K562 (cell line): ENCODE measurements around the gene SPDYE6. TPM values are rescaled to one million over a fixed set of nuclear protein-coding genes. Genes with fewer than 3 reads are reported as not detected.

Experiments
- DDX20 ChIP-seq: fragments of 450-650 bp; IDR thresholded peaks from 2 replicates; pipeline ENCODE4 v1.6.1; 2016; ENCODE audit warnings: missing genetic modification characterization, low read depth, mild to moderate bottlenecking, missing compliant biosample characterization, moderate library complexity
- ETV5 ChIP-seq: sonication (generic); formaldehyde crosslinking; IDR thresholded peaks from 2 replicates; pipeline ENCODE4 v1.4.0; 2020; ENCODE audit warnings: low read depth, mild to moderate bottlenecking, missing genetic modification reagents
- GABPB1 ChIP-seq: sonication (generic); formaldehyde crosslinking; IDR thresholded peaks from 2 replicates; pipeline ENCODE4 v1.8.0; 2022; ENCODE audit warnings: mild to moderate bottlenecking, missing genetic modification reagents
- MCM2 ChIP-seq: fragments of 450-650 bp; IDR thresholded peaks from 2 replicates; pipeline ENCODE4 v1.6.1; 2017; ENCODE audit warnings: low read depth, mild to moderate bottlenecking
- MYBL2 ChIP-seq, 2 experiments: fragments of 450-650 bp in 1 of 2; sonication (generic) in 1 of 2; formaldehyde crosslinking in 1 of 2; IDR thresholded peaks; 2 replicates each; pipeline versions ENCODE4 v1.6.1 to v1.8.1; 2017 to 2022; ENCODE audit warnings: borderline replicate concordance in 1 of 2, inconsistent platforms in 1 of 2, low read depth in 1 of 2, mild to moderate bottlenecking in 1 of 2, missing genetic modification reagents in 1 of 2, moderate library complexity in 1 of 2
- NFE2L1 ChIP-seq: fragments of 450-650 bp; IDR thresholded peaks from 2 replicates; pipeline ENCODE4 v1.6.1; 2016; ENCODE audit warnings: missing genetic modification characterization, low read depth, mild to moderate bottlenecking, missing compliant biosample characterization, moderate library complexity, borderline replicate concordance
- RCOR1 ChIP-seq, 2 experiments: IDR thresholded peaks; 2 replicates each; pipeline ENCODE4 v1.6.1; 2012; ENCODE audit warnings: low read depth in 2 of 2, low read length in 2 of 2, borderline replicate concordance in 1 of 2, improper control_type of control experiment in 1 of 2
- SPI1 ChIP-seq: IDR thresholded peaks from 2 replicates; pipeline ENCODE4 v1.6.1; 2011; ENCODE audit warnings: low read depth, low read length, control low read depth, borderline replicate concordance
- ZBTB11 ChIP-seq, 3 experiments: fragments of 200-800 bp in 1 of 3; fragments of 250-450 bp in 1 of 3; fragments of 450-650 bp in 1 of 3; sonication (Bioruptor Pico) in 1 of 3; sonication (Bioruptor generic) in 1 of 3; formaldehyde crosslinking in 1 of 3; IDR thresholded peaks; 2 replicates each; pipeline versions ENCODE4 v1.6.1 to v1.8.0; 2016 to 2022; ENCODE audit warnings: mild to moderate bottlenecking in 2 of 3, missing genetic modification characterization in 2 of 3, missing compliant biosample characterization in 1 of 3, moderate library complexity in 1 of 3
- ZBTB12 ChIP-seq: fragments of 250-450 bp; sonication (Bioruptor Pico); IDR thresholded peaks from 2 replicates; pipeline ENCODE4 v1.4.0; 2020
- ZBTB26 ChIP-seq: fragments of 450-650 bp; formaldehyde crosslinking; IDR thresholded peaks from 2 replicates; pipeline ENCODE4 v1.4.0; 2022; ENCODE audit warnings: missing genetic modification characterization
- ZBTB33 ChIP-seq: sonication (generic); formaldehyde crosslinking; IDR thresholded peaks from 2 replicates; pipeline ENCODE4 v1.8.1; 2023; ENCODE audit warnings: mild to moderate bottlenecking, missing genetic modification reagents
- ZNF41 ChIP-seq: fragments of 250-450 bp; sonication (Bioruptor Pico); conservative IDR thresholded peaks from 2 replicates; pipeline ENCODE4 v1.4.0; 2020; ENCODE audit warnings: mild to moderate bottlenecking
- ZNF79 ChIP-seq: fragments of 250-450 bp; sonication (Bioruptor Pico); IDR thresholded peaks from 2 replicates; pipeline ENCODE4 v1.4.0; 2020; ENCODE audit warnings: low read depth, mild to moderate bottlenecking, moderate library complexity
- polyA plus RNA-seq, 8 experiments: library from polyadenylated mRNA; depleted of rRNA in 4 of 8; stranded (reverse) in 5 of 8; unstranded in 3 of 8; fragments of >200 nt; fragmentation: Nextera tagmentation in 2 of 8; fragmentation: Illumina TruSeq in 1 of 8; extraction: Ambion mirVana in 2 of 8; extraction: Trizol in 1 of 8; gene quantifications; 2 replicates each; pipeline versions ENCODE4 v1.2.1 to v1.2.3, GENCODE V29; 2011 to 2014; ENCODE audit warnings: inconsistent platforms in 1 of 8, missing spikeins in 1 of 8
- total RNA-seq, 7 experiments: library from RNA; depleted of rRNA in 6 of 7; stranded (reverse); fragments of >200 nt in 6 of 7; fragmentation: Illumina TruSeq in 2 of 7; extraction: Trizol in 2 of 7; gene quantifications; 2 replicates each; pipeline versions ENCODE4 v1.2.1 to v1.2.3, GENCODE V29; 2011 to 2021; ENCODE audit warnings: low replicate concordance in 1 of 7
- TF ChIP-seq, protein P1 (sequence below): fragments of 250-450 bp; sonication (Bioruptor Pico); IDR thresholded peaks from 2 replicates; pipeline ENCODE4 v1.5.0; 2021

The SPDYE6 gene
- total and polyA plus RNA-seq, 9 of the 15 experiments (the other 6 are each of a cell fraction or from before 2014, with no cell fraction given), result 0.24 to 0.35 TPM; not detected in 7

DNA sequence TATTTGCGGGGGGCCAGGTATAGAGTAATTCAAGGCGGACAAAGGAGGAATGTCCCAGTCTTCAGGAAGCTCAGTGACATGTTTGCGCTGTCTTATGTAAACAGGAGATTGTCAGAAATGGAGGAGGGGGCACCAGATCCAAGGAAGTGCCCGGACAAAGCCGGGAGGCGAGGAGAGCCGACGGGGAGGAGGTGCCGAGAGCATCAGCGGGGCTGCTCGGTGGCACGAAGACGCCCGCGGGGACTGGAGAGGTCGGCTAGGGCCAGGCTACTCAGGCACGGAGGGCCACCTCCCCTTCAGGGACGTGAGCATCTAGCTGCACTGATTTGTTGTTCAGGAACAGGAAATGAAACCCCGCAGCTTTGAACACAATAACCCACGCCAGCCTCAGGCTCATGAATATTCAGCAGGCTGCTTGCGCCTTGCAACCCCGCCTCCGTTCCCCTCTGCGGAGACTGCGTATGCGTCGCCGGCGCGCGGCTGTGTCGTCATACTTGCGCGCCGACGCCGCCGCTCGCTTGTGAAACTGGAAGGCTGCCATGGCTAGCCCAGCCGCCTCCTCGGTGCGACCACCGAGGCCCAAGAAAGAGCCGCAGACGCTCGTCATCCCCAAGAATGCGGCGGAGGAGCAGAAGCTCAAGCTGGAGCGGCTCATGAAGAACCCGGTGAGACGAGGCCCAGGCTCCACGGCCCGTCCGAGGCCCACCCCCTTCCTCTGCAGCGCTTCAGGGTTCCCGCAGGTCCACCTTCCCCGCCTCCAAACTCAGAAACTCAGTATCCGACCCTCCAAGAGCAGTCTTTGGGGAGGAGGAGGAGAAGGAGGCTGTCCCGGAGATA is 39.8 kb upstream of the SPDYE6 start, which contains the start of gene PRKRIP1 (continued):
- TF ChIP-seq MYBL2 (IDR thresholded peaks at IDR 0.05; ENCODE audit: low read depth), result no peak
- TF ChIP-seq MYBL2 (CRISPR knock-in tag; IDR thresholded peaks at IDR 0.05; ENCODE audit: borderline replicate concordance), result no peak
- TF ChIP-seq MCM2, result no peak
- no peak for TF ChIP-seq DDX20 (tag)
- TF ChIP-seq ZNF41 (CRISPR knock-in tag), result no peak
- TF ChIP-seq GABPB1 (CRISPR knock-in tag), result peak; percentile 71
- TF ChIP-seq ZBTB26 (CRISPR knock-in tag), result no peak
- TF ChIP-seq RCOR1 (IDR thresholded peaks at IDR 0.05; ENCODE audit: borderline replicate concordance in 1 of 2, low read depth in 2 of 2, low read length in 2 of 2), result peak; percentile 6 to 74; a peak in 2 of 4 replicates
- TF ChIP-seq ETV5, result no peak
- no peak for TF ChIP-seq ZNF79 (CRISPR knock-in tag)
- TF ChIP-seq ZBTB33 (CRISPR knock-in tag), result peak; percentile 8; the same call in 1 of the 2 replicates
- TF ChIP-seq NFE2L1 (tag), result no peak
- TF ChIP-seq, protein P1, sequence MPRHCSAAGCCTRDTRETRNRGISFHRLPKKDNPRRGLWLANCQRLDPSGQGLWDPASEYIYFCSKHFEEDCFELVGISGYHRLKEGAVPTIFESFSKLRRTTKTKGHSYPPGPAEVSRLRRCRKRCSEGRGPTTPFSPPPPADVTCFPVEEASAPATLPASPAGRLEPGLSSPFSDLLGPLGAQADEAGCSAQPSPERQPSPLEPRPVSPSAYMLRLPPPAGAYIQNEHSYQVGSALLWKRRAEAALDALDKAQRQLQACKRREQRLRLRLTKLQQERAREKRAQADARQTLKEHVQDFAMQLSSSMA (CRISPR knock-in tag), result peak; percentile 74; the same call in 1 of the 2 replicates
- TF ChIP-seq ZBTB12 (CRISPR knock-in tag), result peak; percentile 84
- no peak for TF ChIP-seq ZBTB11 (CRISPR knock-in tag; IDR thresholded peaks at IDR 0.05)
- 0 out of 2 replicates have a peak, but pooled peaks have one; percentile 1 for TF ChIP-seq SPI1
